HFFc6 (cell line): ENCODE data around the gene METTL25B. TPM values are rescaled to one million over a fixed set of nuclear protein-coding genes. Genes with fewer than 3 reads are reported as not detected.
A peak's percentile ranks its signal among the peaks of the same experiment; 100 is the strongest.

Experiments
- DNase-seq: peaks from one replicate; pipeline ENCODE4 v3.0.0-alpha.2; 2018
- H3K27ac Mint-ChIP-seq: 2 replicates; pipeline ENCODE4 v1.8.0; 2020; ENCODE audit warnings: mild to moderate bottlenecking, mixed read lengths
- H3K27me3 Mint-ChIP-seq: 2 replicates; pipeline ENCODE4 v1.8.0; 2021; ENCODE audit warnings: mild to moderate bottlenecking, moderate library complexity, mixed read lengths; ENCODE audit not compliant: insufficient read depth
- H3K36me3 Mint-ChIP-seq: 2 replicates; pipeline ENCODE4 v1.8.0; 2021; ENCODE audit warnings: low read depth, mixed read lengths
- H3K4me1 Mint-ChIP-seq: 2 replicates; pipeline ENCODE4 v1.8.0; 2020; ENCODE audit warnings: low read depth, mixed read lengths
- H3K4me3 Mint-ChIP-seq: 2 replicates; pipeline ENCODE4 v1.8.0; 2020; ENCODE audit warnings: mild to moderate bottlenecking, moderate library complexity, mixed read lengths
- H3K9me3 Mint-ChIP-seq: 2 replicates; pipeline ENCODE4 v1.8.0; 2020; ENCODE audit warnings: mild to moderate bottlenecking, mixed read lengths
- CTCF ChIP-seq: fragments of 200-600 bp; sonication (generic); IDR thresholded peaks from 2 replicates; pipeline ENCODE4 v1.5.0; 2021; ENCODE audit warnings: antibody characterized with exemption, mild to moderate bottlenecking
- total RNA-seq, 6 experiments: library from RNA; stranded (reverse); fragmentation: NEBNext Ultra II Directional; extraction: Animal tissue kit (Norgen Biotek cat#: 25700); gene quantifications; 2 replicates in 1 of 6; 3 replicates in 5 of 6; pipeline ENCODE4 v1.2.3, GENCODE V29; 2021

Gene METTL25B
- total RNA-seq, 6 experiments from 2014 or later: 11.2 to 16.0 (median 13.9) TPM

GRCh38 chr1:156697481-156697880 lies 30.8 kb upstream of the METTL25B start:
- peaks cover 14% of the 10 kb centered on the region for H3K27me3 Mint-ChIP-seq
- H3K4me3 Mint-ChIP-seq: no peak overlapping the region
- H3K36me3 Mint-ChIP-seq: no peaks in the 10 kb centered on the region
- H3K27ac Mint-ChIP-seq: no peak overlapping the region
- no peak for TF ChIP-seq CTCF
- DNase-seq: no peak
- H3K4me1 Mint-ChIP-seq: peaks cover 16% of the 10 kb centered on the region
- no peaks in the 10 kb centered on the region for H3K9me3 Mint-ChIP-seq

- Mint-ChIP-seq H3K4me1 (peaks cover 14% of the 10 kb centered on the region), H3K9me3 (no peaks in the 10 kb centered on the region), H3K4me3 (no peak overlapping the region), H3K27me3 (peaks cover 14% of the 10 kb centered on the region), H3K27ac (no peak overlapping the region), H3K36me3 (no peaks in the 10 kb centered on the region)
- DNase-seq: no peak
- TF ChIP-seq CTCF: no peak
These were observed 29.3 kb upstream of the METTL25B start for GRCh38 chr1:156698995-156699394.

GRCh38 chr1:156700736-156701531 lies 27.3 kb upstream of the METTL25B start:
- DNase-seq: no peak
- Mint-ChIP-seq H3K36me3 (no peaks in the 10 kb centered on the region), H3K27ac (no peak overlapping the region), H3K4me3 (no peak overlapping the region), H3K4me1 (peaks cover 29% of the 10 kb centered on the region), H3K9me3 (no peaks in the 10 kb centered on the region), H3K27me3 (peaks cover 14% of the 10 kb centered on the region)
- TF ChIP-seq CTCF: no peak

- no peak for DNase-seq
- no peak overlapping the region for H3K4me3 Mint-ChIP-seq
- TF ChIP-seq CTCF: no peak
- peaks cover 10% of the 10 kb centered on the region for H3K27me3 Mint-ChIP-seq
- H3K36me3 Mint-ChIP-seq: no peaks in the 10 kb centered on the region
- no peaks in the 10 kb centered on the region for H3K9me3 Mint-ChIP-seq
- H3K27ac Mint-ChIP-seq: no peak overlapping the region
- H3K4me1 Mint-ChIP-seq: peaks cover 53% of the 10 kb centered on the region
These were observed 24.9 kb upstream of the METTL25B start for GRCh38 chr1:156703336-156703735.

- Mint-ChIP-seq H3K27me3 (peaks cover 10% of the 10 kb centered on the region), H3K4me1 (peaks cover 57% of the 10 kb centered on the region), H3K27ac (no peak overlapping the region; the same call in 1 of the 2 replicates), H3K9me3 (no peaks in the 10 kb centered on the region), H3K4me3 (peak overlapping the region; percentile 84), H3K36me3 (no peaks in the 10 kb centered on the region)
- no peak for TF ChIP-seq CTCF
- DNase-seq: no peak
These were observed 24.5 kb upstream of the METTL25B start for GRCh38 chr1:156703741-156704140.
